ENCODE measurements around the gene LEAP2.

LEAP2 gene, protein sequence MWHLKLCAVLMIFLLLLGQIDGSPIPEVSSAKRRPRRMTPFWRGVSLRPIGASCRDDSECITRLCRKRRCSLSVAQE

DNA sequence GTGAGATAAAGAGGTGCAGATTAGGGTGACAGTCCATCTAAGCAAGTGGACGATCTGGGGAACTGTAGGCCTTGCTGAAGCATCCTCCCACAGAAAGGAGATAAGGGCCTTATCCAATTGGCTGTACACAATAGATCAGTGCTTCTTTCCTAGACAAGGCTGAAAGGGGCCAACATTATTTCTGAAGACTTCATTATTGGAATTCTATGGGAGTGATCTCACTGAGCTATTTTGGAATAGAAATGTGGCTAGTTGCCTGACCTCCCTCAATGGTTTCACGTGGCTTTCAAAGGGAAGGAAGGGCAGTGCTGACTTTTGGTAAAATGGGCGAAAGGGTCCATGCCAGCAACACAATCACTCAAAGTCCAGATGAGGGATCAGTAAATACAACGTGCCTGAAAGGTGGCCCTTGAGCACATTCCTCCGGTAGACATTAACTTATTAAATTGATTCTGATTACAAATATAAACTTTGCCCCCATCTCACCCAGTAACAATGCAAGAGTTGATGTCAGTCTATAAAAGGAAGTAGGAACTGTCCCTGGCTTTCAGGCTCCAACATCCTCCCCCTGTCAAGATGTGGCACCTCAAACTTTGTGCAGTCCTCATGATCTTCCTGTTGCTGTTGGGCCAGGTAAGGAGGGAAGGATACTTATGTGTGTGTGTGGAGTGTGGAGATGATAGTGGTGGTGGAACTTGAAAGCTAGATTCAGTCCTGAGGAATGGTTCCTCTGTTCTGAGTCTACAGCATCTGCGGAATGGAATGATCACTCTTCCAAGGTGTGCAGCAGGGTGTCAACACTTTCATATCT, at the start of gene LEAP2:
LEAP2 (plus strand) TSS at position 550 of the 811 bp plus-strand sequence; CDS start at position 577, 27 bp downstream.
- no peak for DNase-seq

DNA sequence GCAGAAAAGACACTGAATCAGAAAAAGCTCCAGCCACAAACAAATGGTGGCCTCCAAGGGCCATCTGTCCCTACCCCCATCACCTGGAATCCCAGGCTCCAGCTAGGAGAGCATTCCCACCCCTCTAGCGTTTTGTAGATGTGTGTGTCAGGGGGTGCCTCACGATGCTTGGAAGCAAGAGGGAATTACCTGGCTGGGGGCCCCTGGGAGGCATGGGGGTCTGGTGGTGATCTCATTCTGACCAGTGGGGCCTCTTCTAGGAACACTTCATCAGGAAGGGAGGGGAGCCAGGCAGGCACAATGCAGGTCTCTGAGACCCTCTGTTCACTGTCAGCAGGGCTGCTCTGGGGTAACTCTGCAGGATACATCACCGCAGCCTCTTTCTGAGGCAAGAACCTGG, 49.0 kb upstream of the LEAP2 start:
- DNase-seq = no peak

DNA sequence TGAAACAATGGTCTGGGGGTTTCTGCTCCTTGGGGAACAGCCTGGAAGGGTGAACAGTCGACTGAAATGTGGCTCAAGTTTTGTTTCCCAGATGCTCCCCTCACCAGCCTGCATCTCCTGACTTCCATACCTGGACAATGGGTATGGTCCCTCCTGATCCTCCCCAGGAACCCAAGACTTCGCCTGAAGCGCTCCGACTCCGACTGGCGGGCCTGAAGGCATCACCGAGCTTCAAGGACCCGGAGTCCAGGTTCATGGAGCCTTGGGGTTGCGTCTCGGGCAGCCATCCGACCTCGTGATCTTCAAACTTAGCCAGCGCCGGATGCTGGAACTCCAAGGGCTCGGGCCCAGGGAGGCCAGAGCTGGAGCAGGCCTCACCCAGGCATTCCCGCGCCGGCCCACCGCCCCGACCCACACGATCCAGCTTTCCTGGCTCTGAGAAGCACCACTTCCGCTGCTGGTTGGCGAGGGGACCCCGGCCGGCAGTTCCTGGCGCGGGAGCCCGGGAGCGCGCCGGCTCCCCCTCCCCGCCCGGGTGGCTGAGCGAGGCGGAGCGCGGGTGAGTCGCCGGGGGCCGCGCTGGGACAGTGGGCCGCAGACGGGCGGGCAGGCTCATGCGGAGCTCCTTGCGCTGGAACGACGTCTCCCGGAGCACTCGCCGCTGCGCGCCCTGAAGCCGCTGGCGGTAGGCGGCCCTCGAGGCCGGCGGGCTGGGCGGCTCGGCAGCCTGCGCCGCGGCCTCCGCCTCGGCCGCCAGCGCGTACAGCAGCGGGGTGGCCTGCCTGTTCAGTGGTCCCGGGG, 48.2 kb upstream of the LEAP2 start:
- no peak for DNase-seq

DNA sequence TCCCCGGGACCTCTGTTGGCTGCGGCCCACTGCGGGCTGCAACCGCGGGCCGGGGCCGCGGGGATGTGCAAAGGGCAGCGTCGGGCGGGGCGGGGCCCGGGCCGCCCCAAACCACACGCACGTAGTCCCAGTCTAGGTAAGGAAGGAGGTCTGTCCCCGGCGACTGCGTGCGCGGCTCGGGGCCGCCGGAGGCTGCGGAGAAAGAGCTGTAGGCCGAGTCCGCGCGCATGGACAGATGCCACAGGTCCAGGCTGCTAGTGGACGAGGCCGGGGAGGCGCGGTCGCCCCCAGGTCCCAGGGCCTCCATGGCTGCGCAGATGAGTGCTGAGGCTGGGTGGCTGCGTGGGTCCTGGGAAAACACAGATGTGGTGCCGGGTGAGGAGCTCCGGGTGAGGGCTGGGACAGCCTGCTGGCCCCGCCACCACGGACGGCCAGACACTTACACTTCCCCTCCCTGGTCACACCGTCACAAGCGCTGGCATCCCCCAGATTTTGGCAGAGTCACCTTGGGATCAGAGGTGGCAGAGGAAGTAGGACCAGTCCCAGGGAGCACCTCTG, 47.6 kb upstream of the LEAP2 start:
- no peak for DNase-seq

DNA sequence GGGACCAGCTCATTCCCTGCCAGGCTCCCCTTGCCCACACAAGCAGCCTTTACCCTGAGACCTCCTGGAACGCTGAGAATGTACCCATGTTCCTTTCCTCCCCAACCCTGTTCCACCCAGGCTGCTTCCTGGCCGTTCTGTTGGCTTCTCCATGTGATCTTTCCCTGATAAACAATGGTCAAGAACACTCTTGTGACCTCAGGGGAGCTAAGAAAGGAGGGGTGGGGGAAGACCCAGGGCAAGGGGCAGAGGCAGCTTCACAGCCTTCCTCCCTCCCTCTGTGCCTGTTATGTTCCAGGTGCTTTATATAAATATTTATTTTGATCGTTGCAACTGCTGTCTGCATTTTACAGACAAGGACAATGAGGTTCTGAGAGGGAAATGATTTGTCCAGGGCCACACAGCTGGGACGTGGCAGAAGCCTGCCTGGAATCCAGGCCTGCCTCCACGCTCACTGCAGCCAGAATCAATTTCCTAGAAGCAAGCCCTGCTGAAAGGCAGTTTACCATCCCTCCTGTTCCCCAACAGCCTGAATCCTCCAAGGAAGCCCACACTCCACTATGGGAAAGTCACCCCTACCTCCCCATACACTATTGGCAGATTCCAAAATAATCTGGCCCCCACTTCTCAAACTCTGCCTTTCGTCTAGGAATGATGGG, 46.9 kb upstream of the LEAP2 start:
- no peak for DNase-seq

DNA sequence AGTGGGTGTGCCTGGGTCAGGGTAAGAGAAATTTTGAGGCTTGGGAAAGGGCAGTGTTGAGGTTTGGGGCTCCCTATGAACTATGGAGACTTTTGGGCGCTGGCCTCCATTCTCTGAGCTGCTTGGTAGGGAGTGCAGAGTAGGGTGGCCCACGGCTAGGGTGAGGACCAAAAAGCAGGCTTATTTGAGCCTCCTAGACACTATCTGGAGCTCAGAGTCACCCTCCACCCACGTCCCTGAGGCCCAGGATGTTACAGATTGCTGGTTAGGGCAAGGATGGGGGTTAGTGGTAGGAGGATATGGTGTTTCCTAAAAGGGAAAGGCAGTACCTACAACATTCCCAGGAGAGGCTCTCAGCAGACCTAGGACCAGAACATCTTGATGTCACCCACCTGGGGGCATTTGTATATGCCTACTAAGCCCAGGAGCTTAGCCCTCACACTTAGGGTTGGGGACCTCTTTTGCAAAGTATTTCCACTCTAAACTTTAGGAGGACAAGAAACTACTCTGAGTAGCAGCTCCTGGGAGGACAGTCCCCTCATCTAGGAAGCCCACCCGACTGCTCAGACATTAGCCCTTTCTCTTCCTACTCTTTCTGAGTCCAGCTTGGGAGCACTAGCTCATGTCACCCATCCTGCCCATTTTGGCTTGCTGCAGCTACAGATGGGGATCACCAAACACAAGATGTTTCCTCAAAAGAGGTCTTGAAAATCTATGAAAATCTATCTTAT, 45.4 kb upstream of the LEAP2 start:
- DNase-seq = no peak

DNA sequence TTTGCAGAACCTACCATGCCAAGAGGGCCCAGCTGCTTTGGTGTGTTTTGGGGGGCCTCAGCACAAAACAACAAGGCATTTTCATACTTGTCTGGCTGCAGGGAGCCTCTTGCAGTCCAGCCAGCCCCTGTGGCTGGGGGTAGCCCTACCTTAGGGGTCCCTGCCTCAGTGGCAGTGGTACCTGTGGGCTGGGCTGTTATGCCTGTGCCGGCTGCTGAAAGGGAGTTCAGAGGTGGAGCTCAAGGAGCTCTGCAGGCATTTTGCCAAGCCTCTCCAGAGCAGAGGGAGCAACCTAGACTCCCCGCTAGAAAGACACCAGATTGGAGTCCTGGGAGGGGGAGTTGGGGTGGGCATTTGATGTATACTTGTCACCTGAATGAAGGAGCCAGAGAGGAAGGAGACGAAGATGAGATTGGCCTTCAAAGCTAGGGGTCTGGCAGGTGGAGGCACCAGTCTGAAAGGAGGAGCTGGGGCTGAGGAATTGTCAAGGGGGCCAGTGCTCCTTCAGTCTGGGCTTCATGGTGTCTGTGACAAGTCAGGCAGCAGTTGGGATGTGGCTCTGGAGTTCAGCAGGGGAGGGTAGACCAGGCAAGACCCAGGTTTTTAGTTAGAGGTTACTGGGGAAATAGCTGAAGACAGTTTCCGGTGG, 44.5 kb upstream of the LEAP2 start:
- DNase-seq = no peak

DNA sequence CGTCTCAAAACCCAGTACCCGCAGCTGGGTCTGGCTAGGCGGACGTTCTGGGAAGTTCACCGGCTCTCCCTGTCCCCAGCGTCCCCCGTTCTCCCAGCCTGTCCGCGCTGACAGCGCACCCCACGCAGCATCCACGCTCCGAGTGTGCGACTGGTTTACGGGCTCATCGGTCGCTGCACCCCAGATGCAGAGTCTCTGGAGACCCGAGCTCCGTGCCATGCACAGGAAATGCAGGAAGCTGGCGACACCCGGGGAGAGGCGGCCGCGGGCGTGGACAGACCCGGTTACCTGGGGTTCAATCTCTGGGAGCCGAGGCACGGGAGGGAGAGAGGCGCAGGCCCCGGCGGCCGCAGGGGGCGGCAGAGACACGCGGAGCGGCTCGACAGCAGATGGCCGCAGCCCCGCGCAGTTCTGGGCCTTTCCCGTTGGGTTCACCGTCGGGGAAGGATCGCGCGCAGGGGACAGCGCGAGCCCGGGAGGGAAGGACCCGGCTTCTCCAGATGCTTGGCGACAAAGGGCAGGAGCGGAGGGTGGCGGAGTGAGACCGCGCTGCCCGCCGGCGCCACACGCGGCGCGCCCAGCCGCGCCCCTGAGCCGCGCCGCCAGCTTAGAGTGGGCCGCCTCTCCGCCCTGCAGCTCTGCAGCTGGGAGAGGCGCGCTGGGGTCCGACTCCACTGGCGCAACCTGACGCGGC, 43.6 kb upstream of the LEAP2 start:
- DNase-seq = peak; percentile 66

DNA sequence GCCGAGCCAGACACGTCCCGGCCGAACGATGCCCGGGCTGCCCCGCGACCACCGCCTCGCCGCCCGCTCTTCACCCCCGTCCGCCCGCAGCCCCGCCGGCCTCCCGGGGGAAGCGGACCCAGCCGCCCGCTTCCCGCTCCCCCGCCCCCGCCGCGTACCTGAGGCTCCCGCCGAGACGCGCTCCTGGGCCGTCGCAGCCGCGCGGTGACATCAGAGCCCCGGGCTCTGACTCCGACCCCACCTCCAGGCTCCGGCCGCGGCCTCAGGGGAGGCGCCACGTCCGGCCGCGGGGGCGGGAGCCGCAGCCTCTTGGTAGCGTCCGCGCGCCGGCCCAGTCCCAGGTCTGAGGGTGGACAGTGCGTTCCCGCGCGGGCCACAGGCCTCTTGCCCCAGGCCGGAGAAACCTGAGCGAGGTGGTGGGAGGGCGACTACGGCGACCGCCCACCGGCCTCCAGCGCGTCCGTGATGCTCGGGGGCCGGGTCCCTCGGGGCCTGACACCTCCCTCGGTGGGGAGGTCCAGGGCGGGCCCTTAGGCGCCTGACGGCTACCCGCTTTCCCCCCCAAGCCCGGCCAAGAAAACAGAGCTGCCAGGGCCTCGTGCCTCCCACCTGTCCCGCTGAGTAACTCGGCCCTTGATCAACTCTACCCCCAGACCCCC, 42.9 kb upstream of the LEAP2 start, which contains the start of gene SHROOM1:
SHROOM1 (minus strand) TSS at position 212 of the 659 bp plus-strand sequence. CDS start 4,507 bp downstream, outside the sequence.
- peak; percentile 71 for DNase-seq

DNA sequence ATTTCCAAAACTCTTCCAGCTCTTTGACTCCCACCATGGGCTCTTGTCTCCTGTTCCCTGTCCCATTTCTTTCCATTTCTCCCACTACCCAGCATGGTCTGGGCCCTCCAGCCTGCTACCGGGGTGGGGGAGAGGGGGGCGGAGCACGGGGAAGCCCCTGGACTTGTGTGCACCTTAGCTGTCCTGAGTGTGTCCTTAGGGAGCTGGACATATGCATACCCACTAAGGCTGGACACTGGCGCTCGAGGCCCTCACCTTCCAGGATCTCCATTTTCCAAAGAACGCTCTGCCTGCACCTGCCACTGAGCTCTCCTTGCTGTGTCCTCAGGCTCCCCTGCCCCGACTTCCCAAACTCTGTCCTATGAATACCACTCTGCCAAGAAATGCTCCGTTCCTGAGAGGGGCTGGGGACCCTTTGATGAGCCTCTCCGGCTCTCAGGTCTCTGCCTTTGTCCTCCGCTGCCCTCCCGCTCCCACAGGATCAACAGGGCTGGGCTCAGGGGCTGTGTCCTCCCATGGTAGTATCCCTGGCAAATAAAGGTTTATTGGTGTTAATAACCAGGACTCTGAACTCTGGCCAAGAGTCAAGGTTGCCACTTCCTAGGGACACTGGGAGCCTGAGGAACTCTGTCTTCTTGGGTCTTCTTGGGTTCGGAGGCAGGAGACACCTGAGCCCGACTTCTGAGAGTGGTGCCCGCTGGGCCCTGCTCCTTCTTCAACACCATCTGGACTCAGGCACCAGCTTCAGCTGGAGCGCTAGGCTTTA, 42.2 kb upstream of the LEAP2 start:
- no peak for DNase-seq

DNA sequence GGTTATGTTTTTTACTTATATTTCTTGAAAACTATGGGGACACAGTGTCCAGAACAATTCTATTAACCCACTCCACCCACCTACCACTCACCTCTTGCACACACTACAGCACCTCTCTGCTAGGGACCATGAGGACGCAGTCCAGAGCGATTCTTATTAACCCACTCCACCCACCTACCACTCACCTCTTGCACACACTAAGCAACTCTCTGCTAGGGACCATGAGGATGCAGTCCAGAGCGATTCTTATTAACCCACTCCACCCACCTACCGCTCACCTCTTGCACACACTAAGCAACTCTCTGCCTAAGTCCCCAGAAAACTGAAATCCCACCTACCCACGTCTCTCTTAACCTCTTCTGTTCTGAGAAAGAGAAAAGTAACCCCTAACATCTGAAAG, 40.9 kb upstream of the LEAP2 start:
- no peak for DNase-seq

DNA sequence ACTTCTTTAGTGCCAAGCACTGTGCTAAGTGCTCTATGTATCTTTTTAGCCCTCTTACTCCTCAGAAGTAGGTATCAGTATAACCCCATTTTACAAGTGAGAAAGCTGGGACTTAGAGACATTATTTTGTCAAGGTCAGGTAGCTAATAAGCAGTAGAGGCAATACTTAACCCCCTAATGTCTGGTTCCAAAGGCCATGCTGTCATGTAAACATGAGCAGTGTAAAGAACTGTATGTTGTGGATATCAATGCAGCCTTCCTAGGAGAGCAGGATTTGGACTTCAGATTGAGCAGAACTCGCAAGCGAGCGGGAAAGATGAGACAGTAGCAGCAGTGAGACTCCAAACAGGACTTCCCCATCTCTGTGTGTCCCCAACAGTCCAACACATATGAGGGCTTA, 39.4 kb upstream of the LEAP2 start:
- no peak for DNase-seq

DNA sequence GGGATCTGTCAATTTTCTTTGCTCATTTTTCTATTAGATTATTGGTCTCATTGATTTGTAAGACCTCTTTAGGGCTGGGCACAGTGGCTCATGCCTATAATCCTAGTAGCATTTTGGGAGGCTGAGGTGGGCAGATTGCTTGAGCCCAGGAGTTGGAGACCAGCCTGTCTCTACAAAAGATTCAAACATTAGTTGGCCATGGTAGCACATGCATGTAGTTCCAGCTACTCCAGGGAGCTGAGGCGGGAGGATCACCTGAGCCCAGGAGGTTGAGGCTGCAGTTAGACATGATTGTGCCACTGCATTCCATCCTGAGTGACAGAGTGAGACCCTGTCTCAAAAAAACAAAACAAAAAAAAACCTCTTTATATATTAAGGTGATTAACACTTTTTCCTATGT, 36.6 kb upstream of the LEAP2 start:
- no peak for DNase-seq

DNA sequence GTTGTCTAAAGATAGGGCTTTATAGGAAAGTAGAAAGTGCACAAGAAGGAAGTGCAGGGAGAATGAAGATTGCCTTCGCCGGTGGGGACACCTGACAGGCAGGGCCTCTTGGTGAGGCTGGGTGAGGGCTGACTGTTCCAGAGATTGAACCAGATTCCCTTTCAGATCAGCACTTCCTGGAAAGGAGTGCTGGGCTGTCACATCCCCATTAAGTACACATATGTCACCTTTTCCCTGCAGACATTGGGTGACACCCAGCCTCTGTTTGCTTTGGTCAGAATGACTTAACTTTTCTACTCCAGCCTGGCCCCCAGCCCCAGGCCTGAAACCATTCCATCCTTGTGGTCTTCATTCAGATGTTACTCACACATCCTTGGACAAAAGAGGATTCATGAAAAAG, 35.6 kb upstream of the LEAP2 start:
- no peak for DNase-seq

DNA sequence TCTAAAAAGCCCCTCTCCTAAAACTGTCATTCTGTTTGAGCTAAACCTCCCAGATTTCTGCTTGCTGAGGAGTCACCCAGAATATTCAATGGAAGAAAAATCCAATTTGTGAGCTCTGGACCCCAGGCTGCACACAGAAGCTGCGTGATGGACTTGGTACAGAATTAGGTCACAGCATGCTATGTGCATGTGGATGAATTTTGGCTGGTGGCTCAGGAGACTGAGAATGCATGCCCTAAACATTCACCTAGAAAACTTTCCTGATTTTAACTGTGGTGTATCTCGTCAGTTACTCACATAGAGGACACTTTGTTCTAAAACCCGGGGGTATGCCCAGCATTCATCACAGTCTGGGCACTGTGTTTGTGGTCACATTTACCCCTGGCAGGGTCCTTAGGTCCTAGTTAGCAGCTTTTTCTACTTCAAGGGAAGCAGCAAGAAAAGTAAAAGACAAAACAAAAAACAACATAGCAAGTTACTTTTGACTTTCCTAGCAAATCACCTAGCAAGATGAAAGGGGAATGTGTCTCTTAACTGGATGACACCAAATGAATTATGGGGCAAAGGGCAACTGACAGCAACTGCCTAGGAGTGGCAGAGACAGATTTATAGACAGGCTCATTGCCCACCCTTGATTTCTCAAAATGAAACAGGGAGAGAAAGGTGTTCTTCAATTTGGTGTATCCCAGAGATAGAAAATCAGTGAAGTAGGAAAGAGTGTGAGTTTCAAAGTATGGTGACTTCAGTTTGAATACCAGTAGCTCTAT, 34.8 kb upstream of the LEAP2 start:
- no peak for DNase-seq

DNA sequence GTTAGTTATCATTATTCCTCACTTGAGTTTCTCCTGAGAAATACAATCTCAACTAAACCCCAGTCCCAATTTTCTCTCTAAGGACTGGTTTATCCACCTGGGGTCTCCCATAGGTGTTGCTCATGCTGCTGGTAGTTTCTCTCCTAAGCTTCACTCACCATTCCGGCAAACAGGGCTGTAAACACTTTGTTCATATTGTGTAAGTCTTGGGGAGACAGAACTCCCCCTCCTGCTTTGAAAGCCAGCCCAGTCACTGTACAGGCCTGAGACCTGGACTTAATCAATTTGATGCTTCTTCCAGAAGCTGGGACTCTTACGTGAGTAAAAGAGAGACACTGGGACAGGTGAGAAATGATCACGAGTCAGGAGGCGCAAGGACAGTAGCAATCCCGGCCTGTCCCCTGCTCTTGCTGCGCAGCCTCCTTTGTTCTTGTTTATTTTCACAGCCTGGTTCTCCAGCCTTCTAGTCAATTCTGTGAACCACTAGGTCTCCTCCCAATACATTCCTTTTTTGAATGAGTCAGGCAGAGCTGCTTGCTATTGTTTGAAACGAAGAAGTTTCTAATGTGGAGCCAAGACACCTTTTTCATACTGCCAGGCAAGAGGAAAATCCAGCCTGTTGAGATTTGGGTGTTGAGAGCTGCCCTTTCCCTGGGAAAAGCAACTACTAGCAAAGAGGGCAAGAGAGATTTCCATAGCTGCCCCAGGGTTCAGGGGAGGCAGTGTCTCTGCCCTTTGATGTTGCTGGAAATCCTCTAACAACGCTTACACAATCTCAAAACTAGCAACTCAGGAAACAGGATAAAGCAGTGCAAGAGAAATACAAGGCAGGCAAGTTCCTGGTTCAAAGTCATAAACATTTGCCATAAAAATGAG, 33.8 kb upstream of the LEAP2 start:
- no peak for DNase-seq

DNA sequence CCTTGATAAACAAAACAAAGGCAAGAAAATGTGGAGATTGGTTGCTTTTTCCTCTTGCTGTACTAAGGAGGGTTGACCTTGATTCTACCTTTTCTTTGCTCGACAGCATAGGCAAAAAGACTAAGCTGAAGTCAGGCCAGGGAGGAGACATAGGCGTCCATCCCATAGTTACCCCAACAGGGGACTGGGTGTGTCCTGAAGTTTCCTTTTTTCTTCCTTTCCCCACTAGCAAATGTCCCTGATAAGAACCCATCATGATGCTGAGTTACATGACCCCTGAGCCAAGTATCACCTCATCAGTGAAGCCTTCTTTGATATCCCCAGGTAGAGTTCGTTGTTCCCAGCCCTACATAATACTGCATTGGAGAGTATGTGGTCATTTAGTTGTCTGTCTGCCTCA, 33.2 kb upstream of the LEAP2 start:
- no peak for DNase-seq

DNA sequence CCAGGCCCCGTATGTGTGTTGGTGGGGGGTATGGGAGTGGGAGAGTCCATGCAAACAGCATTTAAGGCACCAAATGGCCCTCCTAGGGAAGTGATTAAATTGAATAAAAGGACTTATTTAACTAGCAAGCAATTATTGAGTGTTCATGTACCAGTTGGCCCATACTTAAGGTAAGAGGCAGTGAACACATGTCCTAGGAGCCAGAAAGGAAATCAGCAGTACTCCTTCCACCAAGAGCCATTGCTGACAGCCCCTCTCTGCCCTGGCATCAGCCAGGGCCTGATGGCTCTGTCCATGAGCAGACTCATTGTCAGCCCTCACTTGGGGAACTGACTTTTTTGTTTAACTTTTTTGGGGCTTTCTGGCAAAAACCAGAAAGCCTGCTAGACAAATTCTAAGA, 32.6 kb upstream of the LEAP2 start:
- DNase-seq = no peak
